Stimulated activated memory B cell treated with anti-CD40 and anti-IgM and Interleukin-4, amounts not matched to agents 10 μg/mL and 1 μg/mL and 100 μg/mL, for 72 hours (primary cell): ENCODE data around the gene FBXO30.

ENCODE experiments used
- ATAC-seq: fragments of 150-1000 bp; cut with Tn5 transposase; 2 replicates; pipeline ENCODE4 v1.10.0; 2021
- H3K27ac Mint-ChIP-seq: one replicate; pipeline ENCODE4 v1.8.0; 2022; ENCODE audit warnings: mild to moderate bottlenecking, mixed read lengths
- H3K27me3 Mint-ChIP-seq: one replicate; pipeline ENCODE4 v1.8.0; 2022; ENCODE audit warnings: mixed read lengths
- H3K36me3 Mint-ChIP-seq: one replicate; pipeline ENCODE4 v1.8.0; 2022; ENCODE audit warnings: mixed read lengths
- H3K4me1 Mint-ChIP-seq: one replicate; pipeline ENCODE4 v1.8.0; 2022; ENCODE audit warnings: mixed read lengths
- H3K4me3 Mint-ChIP-seq: one replicate; pipeline ENCODE4 v1.8.0; 2022; ENCODE audit warnings: mild to moderate bottlenecking, moderate library complexity, mixed read lengths
- H3K9me3 Mint-ChIP-seq: one replicate; pipeline ENCODE4 v1.8.0; 2022; ENCODE audit warnings: mixed read lengths

Gene FBXO30

DNA sequence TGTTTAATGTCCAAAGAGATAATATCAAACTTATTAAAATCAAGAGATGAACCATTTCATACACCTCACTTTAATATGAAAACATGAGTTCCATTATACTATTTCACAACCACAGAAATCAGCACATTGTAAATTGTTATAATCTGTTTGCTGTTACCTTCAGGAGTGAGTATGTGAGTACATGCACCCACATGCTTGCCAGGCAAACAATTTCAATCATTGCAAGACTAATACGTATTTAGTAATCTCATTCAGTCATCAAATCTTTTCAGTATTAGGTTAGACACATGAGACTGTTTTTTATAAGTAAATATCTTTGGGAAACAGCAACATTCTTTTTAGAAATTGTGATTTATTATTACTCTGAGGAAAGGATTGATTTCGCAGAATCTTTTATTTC is 70.0 kb downstream of the FBXO30 start:
- no peak for ATAC-seq
- Mint-ChIP-seq H3K4me1 (peaks cover 2% of the 10 kb centered on the region), H3K9me3 (peaks cover 2% of the 10 kb centered on the region), H3K36me3 (no peaks in the 10 kb centered on the region), H3K27me3 (no peaks in the 10 kb centered on the region), H3K27ac (no peak overlapping the region), H3K4me3 (no peak overlapping the region)
